ENCODE data around the gene KLHL8. TPM values are rescaled to one million over a fixed set of nuclear protein-coding genes. Genes with fewer than 3 reads are reported as not detected.

KLHL8 gene
- total RNA-seq, 1 experiment from 2014 or later, result 15.4 TPM

DNA sequence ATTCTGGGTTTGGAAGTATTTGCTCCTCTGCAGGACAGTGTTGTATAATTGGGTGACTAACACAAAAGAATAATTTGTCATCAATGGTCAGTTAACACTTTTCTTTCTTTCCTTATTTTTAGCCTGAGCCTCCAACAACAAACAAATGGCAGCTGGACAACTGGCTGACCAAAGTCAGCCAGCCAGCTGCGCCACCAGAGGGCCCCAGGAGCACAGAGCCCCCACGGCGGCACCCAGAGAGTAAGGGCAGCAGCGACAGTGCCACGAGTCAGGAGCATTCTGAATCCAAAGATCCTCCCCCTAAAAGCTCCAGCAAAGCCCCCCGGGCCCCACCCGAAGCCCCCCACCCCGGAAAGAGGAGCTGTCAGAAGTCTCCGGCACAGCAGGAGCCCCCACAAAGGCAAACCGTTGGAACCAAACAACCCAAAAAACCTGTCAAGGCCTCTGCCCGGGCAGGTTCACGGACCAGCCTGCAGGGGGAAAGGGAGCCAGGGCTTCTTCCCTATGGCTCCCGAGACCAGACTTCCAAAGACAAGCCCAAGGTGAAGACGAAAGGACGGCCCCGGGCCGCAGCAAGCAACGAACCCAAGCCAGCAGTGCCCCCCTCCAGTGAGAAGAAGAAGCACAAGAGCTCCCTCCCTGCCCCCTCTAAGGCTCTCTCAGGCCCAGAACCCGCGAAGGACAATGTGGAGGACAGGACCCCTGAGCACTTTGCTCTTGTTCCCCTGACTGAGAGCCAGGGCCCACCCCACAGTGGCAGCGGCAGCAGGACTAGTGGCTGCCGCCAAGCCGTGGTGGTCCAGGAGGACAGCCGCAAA is 106.0 kb downstream of the KLHL8 start:
- no peak overlapping the region for H3K4me3 ChIP-seq (ENCODE audit: low read depth, low read length, poor library complexity, severe bottlenecking)
- H3K27ac ChIP-seq (ENCODE audit: low read depth, low read length, poor library complexity, severe bottlenecking), result no peak overlapping the region
- ChIA-PET POLR2A (ENCODE audit: low non-redundant PET) (no interaction called here), CTCF (interaction anchor here (0.6 kb wide), 2 partner anchors 21 to 203 kb away, joined by 4 to 5 read pairs; no protein-coding TSS in a partner anchor)
- TF ChIP-seq EZH2 (IDR thresholded peaks at IDR 0.05; ENCODE audit: borderline replicate concordance, low read depth, low read length, poor library complexity, severe bottlenecking), result no peak
- TF ChIP-seq, protein P1, sequence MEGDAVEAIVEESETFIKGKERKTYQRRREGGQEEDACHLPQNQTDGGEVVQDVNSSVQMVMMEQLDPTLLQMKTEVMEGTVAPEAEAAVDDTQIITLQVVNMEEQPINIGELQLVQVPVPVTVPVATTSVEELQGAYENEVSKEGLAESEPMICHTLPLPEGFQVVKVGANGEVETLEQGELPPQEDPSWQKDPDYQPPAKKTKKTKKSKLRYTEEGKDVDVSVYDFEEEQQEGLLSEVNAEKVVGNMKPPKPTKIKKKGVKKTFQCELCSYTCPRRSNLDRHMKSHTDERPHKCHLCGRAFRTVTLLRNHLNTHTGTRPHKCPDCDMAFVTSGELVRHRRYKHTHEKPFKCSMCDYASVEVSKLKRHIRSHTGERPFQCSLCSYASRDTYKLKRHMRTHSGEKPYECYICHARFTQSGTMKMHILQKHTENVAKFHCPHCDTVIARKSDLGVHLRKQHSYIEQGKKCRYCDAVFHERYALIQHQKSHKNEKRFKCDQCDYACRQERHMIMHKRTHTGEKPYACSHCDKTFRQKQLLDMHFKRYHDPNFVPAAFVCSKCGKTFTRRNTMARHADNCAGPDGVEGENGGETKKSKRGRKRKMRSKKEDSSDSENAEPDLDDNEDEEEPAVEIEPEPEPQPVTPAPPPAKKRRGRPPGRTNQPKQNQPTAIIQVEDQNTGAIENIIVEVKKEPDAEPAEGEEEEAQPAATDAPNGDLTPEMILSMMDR (conservative IDR thresholded peaks at IDR 0.05; ENCODE audit: low read depth, low read length), result no peak
- peaks cover 3% of the 10 kb centered on the region for H3K4me1 ChIP-seq (ENCODE audit: insufficient read depth, low read length, poor library complexity, severe bottlenecking)
- BruUV-seq (replicated peaks), result no TSS peak
- H3K36me3 ChIP-seq (ENCODE audit: insufficient read depth, low read length, poor library complexity, severe bottlenecking), result peaks cover 37% of the 10 kb centered on the region
- DNase-seq (ENCODE audit: low spot score), result no peak
- intact Hi-C loops (cut with micrococcal nuclease; ENCODE audit: unreplicated experiment), result no loop called here
- H3K27me3 ChIP-seq (replicated peaks; ENCODE audit: insufficient read depth, low read depth, low read length, poor library complexity), result no peaks in the 10 kb centered on the region
- no peaks in the 10 kb centered on the region for H3K9me3 ChIP-seq (ENCODE audit: low read depth, low read length, poor library complexity, severe bottlenecking)

DNA sequence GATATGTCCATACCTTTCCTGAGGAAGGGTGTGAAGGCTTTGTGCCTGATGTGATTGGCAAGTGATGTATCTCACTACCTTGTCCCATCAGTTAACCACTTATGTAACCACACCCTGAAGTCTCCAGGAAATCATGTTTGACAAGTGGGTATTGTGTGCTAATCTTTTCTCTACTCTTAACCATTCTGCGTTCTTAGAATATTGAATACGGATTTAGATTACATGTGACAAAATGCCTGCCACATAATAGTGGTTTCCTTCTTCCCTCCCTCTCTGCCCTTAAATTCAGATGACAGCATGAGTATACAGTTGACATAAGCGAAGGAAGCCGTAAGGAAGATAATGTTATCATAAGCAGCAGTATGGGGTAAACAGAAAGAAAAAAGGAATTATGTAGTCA is 108.4 kb downstream of the KLHL8 start:
- no peak for DNase-seq (ENCODE audit: low spot score)
- Histone ChIP-seq H3K36me3 (ENCODE audit: insufficient read depth, low read length, poor library complexity, severe bottlenecking) (peaks cover 37% of the 10 kb centered on the region), H3K27me3 (replicated peaks; ENCODE audit: insufficient read depth, low read depth, low read length, poor library complexity) (no peaks in the 10 kb centered on the region), H3K4me1 (ENCODE audit: insufficient read depth, low read length, poor library complexity, severe bottlenecking) (peaks cover 27% of the 10 kb centered on the region), H3K9me3 (ENCODE audit: low read depth, low read length, poor library complexity, severe bottlenecking) (no peaks in the 10 kb centered on the region), H3K4me3 (ENCODE audit: low read depth, low read length, poor library complexity, severe bottlenecking) (no peak overlapping the region), H3K27ac (ENCODE audit: low read depth, low read length, poor library complexity, severe bottlenecking) (no peak overlapping the region)
- intact Hi-C loops (cut with micrococcal nuclease; ENCODE audit: unreplicated experiment), result no loop called here
- TF ChIP-seq EZH2 (IDR thresholded peaks at IDR 0.05; ENCODE audit: borderline replicate concordance, low read depth, low read length, poor library complexity, severe bottlenecking), result no peak
- TF ChIP-seq, protein P1 (conservative IDR thresholded peaks at IDR 0.05; ENCODE audit: low read depth, low read length), result no peak
- CTCF ChIA-PET, result no interaction called here
- POLR2A ChIA-PET (ENCODE audit: low non-redundant PET), result no interaction called here
- no TSS peak for BruUV-seq (replicated peaks)

Other genes with a start within 250 kb of the KLHL8 start
- gene HSD17B13, start 102.3 kb upstream of the KLHL8 start, total RNA-seq (2021), result not detected in 2 replicates
- gene HSD17B11, start 170.6 kb upstream of the KLHL8 start, total RNA-seq (2021), result 5.5 and 6.7 TPM in 2 replicates
- gene NUDT9, start 202.0 kb upstream of the KLHL8 start, total RNA-seq (2021), result 8.8 and 11.3 TPM in 2 replicates